Upper lobe of right lung (tissue), 1 donor: ENCODE measurements around the gene ITGB8. TPM values are rescaled to one million over a fixed set of nuclear protein-coding genes. Genes with fewer than 3 reads are reported as not detected.

Experiments
- ATAC-seq: fragments of 200-7000 bp; cut with Tn5 transposase; one replicate; pipeline ENCODE4 v1.9.1; 2020; ENCODE audit warnings: mild to moderate bottlenecking, moderate library complexity
- DNase-seq: peaks from one replicate; pipeline ENCODE4 v3.0.0-alpha.2; 2020
- H3K27ac ChIP-seq: fragments of 200-600 bp; one replicate; pipeline ENCODE4 v1.8.0; 2022
- H3K27me3 ChIP-seq: fragments of 200-600 bp; one replicate; pipeline ENCODE4 v1.8.0; 2022; ENCODE audit warnings: mild to moderate bottlenecking
- H3K36me3 ChIP-seq: fragments of 200-600 bp; one replicate; pipeline ENCODE4 v1.8.0; 2022
- H3K4me1 ChIP-seq: fragments of 200-600 bp; one replicate; pipeline ENCODE4 v1.8.0; 2022
- H3K4me3 ChIP-seq: fragments of 200-600 bp; one replicate; pipeline ENCODE4 v1.8.0; 2022; ENCODE audit warnings: mild to moderate bottlenecking
- H3K9me3 ChIP-seq: fragments of 200-600 bp; one replicate; pipeline ENCODE4 v1.8.0; 2022
- intact Hi-C: fragments of 100-400 bp; cut with DNase I; formaldehyde crosslinking; loops from one replicate; pipeline ENCODE4 v1.11.0; 2022
- total RNA-seq: library from RNA; stranded (reverse); fragmentation: NEBNext Ultra II Directional; extraction: Animal tissue kit (Norgen Biotek cat#: 25700); gene quantifications from one replicate; pipeline ENCODE4 v1.2.1, GENCODE V29; 2021
- TF ChIP-seq, protein P1 (sequence below): fragments of 200-600 bp; IDR thresholded peaks from one replicate; pipeline ENCODE4 v1.8.0; 2022; ENCODE audit warnings: antibody characterized with exemption
- donor health status: DM: no; HTN: yes; CAD: no; lungs with severe emphysema.

The ITGB8 gene
- total RNA-seq, 1 donor from 2014 or later: 4.6 TPM

DNA sequence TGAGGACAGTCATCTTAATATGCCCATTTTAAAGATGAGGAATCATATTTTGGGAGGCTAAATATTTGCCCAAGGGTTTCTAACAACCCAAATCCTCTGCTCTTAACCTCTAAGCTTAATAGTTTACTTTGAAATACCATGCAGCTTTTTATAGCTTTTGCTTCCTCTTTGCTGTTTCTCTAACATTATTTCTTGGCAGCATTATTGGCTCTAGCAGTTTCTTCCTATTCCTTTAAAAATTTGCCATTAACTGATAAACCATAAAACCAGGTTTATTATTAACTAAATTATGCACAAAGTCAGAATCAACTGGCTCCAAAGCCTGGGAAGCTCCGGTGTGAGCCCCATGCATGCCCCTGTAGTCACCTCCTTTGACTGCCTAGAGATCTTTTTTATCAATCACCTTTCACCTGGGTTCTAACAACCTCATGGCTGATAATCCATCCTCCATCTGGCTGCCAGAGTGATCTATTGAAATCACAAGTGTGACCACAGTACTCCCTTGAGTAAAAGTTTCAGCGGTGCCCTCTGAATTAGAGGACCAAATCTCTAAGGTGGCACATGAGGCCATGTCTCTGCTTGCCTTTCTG is 62.4 kb downstream of the ITGB8 start:
- ATAC-seq: no peak
- no peaks in the 10 kb centered on the region for H3K27me3 ChIP-seq
- no peak for DNase-seq
- no peaks in the 10 kb centered on the region for H3K36me3 ChIP-seq
- intact Hi-C loops: no loop called here
- TF ChIP-seq, protein P1, sequence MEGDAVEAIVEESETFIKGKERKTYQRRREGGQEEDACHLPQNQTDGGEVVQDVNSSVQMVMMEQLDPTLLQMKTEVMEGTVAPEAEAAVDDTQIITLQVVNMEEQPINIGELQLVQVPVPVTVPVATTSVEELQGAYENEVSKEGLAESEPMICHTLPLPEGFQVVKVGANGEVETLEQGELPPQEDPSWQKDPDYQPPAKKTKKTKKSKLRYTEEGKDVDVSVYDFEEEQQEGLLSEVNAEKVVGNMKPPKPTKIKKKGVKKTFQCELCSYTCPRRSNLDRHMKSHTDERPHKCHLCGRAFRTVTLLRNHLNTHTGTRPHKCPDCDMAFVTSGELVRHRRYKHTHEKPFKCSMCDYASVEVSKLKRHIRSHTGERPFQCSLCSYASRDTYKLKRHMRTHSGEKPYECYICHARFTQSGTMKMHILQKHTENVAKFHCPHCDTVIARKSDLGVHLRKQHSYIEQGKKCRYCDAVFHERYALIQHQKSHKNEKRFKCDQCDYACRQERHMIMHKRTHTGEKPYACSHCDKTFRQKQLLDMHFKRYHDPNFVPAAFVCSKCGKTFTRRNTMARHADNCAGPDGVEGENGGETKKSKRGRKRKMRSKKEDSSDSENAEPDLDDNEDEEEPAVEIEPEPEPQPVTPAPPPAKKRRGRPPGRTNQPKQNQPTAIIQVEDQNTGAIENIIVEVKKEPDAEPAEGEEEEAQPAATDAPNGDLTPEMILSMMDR: no peak
- no peak overlapping the region for H3K4me3 ChIP-seq
- no peaks in the 10 kb centered on the region for H3K4me1 ChIP-seq
- H3K27ac ChIP-seq: no peak overlapping the region
- no peaks in the 10 kb centered on the region for H3K9me3 ChIP-seq

DNA sequence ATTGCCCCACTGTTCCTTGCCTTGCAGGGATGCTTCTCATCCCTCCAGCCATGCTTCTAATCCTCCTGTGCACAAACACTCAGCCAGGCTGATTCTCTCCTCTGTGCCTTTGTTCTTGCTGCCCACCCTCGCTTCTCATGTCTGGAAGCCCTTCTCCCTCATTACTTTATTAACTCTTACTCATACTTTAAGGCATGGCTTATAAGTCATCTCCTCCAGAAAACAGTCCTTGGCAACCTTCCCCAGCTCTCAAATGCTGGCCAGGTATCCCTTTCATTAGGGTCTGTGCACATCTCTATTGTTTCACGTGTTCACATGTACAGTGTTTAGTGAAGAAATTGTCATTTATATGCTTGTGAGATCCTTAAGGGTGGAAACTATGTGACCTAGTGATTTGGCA is 62.9 kb downstream of the ITGB8 start:
- no peak for DNase-seq
- H3K27me3 ChIP-seq: no peaks in the 10 kb centered on the region
- no peak for ATAC-seq
- TF ChIP-seq, protein P1: no peak
- H3K9me3 ChIP-seq: no peaks in the 10 kb centered on the region
- intact Hi-C loops: no loop called here
- no peak overlapping the region for H3K27ac ChIP-seq
- no peaks in the 10 kb centered on the region for H3K4me1 ChIP-seq
- no peaks in the 10 kb centered on the region for H3K36me3 ChIP-seq
- H3K4me3 ChIP-seq: no peak overlapping the region

DNA sequence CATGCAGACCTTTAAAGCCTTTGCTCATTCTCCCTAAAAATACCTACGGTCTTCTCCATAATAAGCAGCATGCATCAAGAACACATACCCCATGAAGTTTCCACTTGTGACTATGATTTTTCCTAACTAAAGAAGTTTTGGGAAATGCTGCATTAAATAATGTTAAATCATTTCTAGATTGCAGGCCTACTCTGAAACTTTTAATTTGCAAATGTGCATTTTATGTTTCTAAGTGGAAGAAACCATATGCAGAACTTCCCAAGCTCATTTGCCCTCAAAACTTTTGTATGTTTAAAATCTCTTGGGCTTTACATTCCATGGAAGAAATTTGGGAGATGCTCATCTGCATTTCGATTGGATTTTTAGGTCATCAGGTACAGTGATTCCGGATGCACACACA is 63.6 kb downstream of the ITGB8 start:
- ATAC-seq (no peak), DNase-seq (no peak)
- H3K27ac ChIP-seq: no peak overlapping the region
- H3K36me3 ChIP-seq: no peaks in the 10 kb centered on the region
- H3K4me3 ChIP-seq: no peak overlapping the region
- no peaks in the 10 kb centered on the region for H3K4me1 ChIP-seq
- no peaks in the 10 kb centered on the region for H3K9me3 ChIP-seq
- intact Hi-C loops: no loop called here
- H3K27me3 ChIP-seq: no peaks in the 10 kb centered on the region
- TF ChIP-seq, protein P1: no peak

DNA sequence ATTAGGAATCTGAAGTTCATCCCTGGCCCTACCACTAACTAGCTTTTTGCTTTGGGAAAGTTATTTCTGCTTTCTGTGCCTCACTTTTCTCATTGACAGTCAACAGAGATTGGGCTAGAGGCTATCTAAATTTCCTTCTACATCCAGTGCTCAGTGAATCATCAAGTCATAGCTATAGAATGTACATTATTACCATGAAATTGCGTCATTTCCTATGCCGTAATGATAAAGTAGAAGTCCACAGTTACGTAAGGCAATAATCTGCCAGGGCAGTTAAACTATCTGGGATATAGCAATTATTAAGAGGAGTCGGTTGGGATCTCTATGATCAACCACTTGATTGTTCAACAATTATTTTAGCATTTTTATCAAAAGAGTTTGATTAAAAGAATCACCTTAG is 64.4 kb downstream of the ITGB8 start:
- H3K27me3 ChIP-seq: no peaks in the 10 kb centered on the region
- intact Hi-C loops: no loop called here
- H3K36me3 ChIP-seq: no peaks in the 10 kb centered on the region
- no peak overlapping the region for H3K4me3 ChIP-seq
- TF ChIP-seq, protein P1: no peak
- H3K27ac ChIP-seq: no peak overlapping the region
- H3K9me3 ChIP-seq: no peaks in the 10 kb centered on the region
- no peaks in the 10 kb centered on the region for H3K4me1 ChIP-seq
- DNase-seq (no peak), ATAC-seq (no peak)

DNA sequence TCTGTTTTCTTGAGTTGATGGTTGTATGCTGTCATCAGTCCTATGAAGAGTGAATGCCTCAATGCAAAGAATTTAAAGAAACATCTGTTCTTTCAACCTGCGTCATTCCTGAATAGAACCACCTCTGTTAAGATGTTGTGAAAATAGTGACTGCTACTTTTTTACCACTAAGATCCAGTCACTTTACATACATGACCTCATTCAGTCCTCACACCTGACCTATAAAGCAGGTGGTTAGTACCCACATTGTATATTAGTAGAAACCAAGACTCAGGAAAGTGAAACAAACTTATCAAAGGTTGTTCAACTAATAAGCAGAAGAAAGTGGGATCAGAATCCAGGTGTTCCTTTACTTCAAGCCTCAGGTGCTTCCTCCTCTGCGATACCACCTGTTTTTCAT is 64.8 kb downstream of the ITGB8 start:
- TF ChIP-seq, protein P1: no peak
- ATAC-seq (no peak), DNase-seq (no peak)
- Histone ChIP-seq H3K4me1 (no peaks in the 10 kb centered on the region), H3K36me3 (no peaks in the 10 kb centered on the region), H3K27ac (no peak overlapping the region), H3K27me3 (no peaks in the 10 kb centered on the region), H3K4me3 (no peak overlapping the region), H3K9me3 (no peaks in the 10 kb centered on the region)
- intact Hi-C loops: no loop called here

DNA sequence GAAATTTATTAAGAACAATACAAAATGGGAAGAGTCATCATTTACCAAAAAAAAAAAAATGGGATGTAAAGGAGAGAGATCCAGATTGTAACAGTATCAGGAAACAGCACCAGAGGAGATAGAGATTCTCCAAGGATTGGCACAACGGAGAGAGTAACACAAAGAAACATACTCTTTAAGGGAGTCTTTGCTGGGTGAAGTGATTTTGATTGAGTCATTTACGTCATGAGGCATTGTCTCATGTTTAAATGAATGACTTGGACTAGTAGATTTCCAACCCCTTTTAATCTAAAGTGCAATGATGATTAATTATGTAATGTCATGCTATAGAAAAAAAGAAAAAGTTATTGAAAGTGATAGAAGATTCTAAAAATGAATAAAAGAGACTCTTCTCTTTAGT is 68.8 kb downstream of the ITGB8 start:
- H3K36me3 ChIP-seq: no peaks in the 10 kb centered on the region
- no peak for DNase-seq

More for the DNA sequence above, 68.8 kb downstream of the ITGB8 start:
- Histone ChIP-seq H3K27me3 (no peaks in the 10 kb centered on the region), H3K4me1 (no peaks in the 10 kb centered on the region), H3K9me3 (no peaks in the 10 kb centered on the region), H3K4me3 (no peak overlapping the region), H3K27ac (no peak overlapping the region)
- no peak for ATAC-seq
- TF ChIP-seq, protein P1: no peak
- intact Hi-C loops: no loop called here
